GM19455 (cell line): Measurements from ENCODE around the gene VSTM4.

Experiments
- ATAC-seq: cut with Tn5 transposase; IDR thresholded peaks from one replicate; pipeline ENCODE4 v1.9.1; 2021; ENCODE audit not compliant: unreplicated experiment

Gene VSTM4

DNA sequence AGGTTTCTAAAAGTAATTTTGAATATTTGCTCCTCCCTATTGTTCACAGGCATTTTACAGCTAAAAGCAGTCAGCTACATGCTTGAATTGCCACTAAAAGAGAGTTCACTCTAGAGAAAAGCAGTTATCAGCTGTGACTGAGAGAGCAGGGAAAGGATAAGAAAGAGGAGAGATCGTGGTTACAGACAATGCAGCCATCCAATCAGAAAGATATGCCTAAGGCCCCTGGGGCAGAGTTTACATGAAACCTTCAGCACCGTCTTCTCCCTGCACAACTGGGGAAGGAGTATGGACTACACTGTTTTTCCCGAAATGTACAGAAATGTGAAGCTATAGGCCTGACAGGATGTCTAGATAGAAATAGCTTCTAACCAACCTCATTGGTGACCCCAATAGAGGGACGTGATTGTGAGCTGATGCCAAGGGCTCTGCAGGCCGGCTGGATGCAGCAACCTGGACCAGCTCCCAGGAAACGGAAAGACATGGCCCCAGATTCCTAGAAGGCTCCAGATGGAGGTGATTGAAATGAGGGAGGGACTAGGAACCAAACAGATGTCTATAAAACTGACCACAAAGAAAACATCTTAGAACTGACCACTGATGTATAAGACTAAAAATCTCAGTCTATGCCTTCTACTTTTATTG, 3.2 kb upstream of the VSTM4 start:
- no peak for ATAC-seq

GRCh38 chr10:49117376-49118070, 2.2 kb upstream of the VSTM4 start:
- ATAC-seq, result no peak

DNA sequence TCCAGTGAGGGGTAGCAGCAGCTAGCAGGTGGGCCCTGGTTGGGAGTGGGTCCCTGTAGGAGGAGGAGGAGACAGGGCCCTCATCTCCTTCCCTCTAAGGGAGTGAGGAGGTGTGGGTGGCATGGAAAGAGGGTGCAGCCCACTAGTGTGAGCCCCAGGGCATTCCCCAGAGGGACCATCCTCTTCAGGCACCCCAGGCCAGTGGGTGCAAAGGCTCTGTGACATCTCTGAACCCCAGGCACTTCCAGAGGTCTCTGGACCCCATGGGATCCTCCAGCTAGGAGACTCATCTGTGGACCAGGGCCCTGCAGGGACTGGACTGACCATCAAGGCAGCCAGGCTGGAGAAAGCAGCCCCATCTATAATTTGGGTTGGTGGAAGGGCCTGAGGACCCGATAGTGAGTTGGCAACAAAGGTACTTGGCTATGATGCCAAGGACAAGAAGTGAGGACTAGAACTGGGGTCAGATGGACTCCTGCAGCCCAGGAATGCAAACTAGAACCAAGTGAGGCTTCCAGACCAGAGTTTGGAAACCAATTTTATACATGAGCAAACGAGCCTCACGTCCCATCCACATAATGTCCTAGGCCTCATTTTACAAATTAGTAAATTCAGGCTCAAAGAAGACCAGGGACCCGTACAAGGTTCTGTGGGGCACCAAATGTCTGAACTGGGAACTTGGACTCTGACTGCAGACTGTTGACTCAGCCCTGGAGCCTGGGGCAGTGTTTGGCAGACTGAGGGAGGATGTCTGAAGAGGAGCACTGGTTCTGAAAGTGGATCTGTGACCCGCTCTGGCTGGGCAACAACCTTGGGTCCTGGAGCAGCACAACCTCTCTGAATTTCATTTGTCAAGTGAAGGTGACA, 1.4 kb upstream of the VSTM4 start:
- no peak for ATAC-seq

DNA sequence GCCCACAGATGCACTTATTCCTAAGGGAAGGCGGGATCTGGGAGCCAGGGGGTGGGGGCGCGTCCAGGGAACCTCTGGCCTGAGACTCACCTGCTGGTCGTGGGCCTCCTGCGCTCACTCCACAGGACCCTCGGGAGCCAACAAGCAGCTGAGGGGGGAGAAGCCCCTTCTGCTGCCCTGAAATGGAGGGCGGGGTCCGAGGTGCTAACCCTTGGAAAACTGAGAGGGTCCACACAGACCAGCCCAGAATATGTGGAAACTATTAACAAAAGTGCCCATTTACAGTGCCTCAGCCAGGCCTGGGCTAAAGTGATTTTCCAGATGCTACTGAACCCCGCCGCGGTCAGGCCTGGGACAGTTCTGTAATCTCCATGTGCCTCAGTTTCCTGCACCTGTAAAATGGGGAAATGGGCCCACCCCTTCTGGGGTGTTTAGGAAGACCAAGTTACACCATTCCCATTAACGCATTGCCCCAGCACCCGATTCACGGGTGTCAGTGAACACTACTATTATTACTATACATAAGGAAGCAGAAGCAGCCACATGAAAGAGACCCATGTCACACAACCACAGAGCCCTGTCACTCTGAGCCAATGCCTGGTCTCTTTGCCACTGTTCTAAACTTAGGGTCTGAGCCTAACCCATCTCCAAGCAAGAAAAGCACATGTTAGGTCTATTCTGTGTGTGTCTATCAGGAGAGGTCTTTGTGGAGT, 630 bp upstream of the VSTM4 start:
- no peak for ATAC-seq

DNA sequence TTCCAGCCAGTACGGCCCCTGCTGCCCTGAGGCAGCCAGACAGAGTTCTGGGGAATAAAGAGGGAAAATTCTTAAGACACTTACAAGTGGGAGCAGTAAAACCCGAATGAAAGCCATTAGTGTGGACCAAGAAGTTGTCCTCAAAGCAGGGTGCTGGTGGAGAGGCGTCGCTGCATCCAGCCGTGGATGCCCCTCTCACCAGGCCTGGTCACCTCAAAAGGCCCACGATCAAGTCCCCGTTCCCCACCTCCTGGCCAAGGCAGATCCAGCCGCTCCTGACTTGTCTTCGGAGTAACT, 656 bp downstream of the VSTM4 start:
- no peak for ATAC-seq

DNA sequence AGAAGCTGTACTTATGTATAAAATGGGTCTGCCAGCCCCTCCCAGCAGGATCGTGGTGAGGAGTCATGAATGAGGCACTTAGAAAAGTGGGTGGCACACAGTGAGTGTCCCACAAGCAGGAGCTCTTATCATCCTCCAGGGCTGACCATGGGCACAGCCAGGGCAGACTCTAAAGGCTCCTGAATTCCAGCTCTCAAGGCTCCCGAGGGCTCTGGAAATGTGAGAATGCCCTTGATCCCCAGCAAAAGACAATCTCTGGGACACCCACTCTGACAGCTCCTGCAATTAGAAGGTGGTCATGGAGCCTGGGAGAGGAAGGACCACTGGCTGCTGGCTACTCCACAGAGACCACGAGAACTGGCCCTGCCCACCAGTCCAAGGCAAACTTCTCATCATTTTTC, 1.6 kb downstream of the VSTM4 start:
- no peak for ATAC-seq

DNA sequence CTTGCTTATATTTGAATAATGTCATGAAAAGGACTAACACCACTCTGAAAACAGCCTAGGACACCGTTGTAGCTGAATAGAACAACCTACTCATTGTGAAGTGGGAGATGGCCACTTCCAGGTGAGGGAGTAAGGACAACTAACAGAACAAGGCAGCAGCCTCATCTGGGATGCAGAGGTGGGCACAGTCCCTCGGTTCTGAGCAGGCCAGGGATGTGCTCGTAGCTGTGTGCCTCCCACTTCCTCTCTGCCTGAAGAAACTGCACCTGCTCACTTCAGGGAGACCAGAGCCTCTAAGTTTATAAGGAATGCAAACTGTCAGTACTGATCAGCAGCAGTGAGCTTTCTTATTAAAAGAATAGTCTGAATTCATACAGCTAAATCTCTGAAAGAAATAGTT, 2.5 kb downstream of the VSTM4 start:
- ATAC-seq, result no peak

- no peak for ATAC-seq
Observed at GRCh38 chr10:49112098-49112497, 3.2 kb downstream of the VSTM4 start.

GRCh38 chr10:49111320-49111698, 4.0 kb downstream of the VSTM4 start:
- no peak for ATAC-seq

GRCh38 chr10:49110684-49111319, 4.5 kb downstream of the VSTM4 start:
- no peak for ATAC-seq

DNA sequence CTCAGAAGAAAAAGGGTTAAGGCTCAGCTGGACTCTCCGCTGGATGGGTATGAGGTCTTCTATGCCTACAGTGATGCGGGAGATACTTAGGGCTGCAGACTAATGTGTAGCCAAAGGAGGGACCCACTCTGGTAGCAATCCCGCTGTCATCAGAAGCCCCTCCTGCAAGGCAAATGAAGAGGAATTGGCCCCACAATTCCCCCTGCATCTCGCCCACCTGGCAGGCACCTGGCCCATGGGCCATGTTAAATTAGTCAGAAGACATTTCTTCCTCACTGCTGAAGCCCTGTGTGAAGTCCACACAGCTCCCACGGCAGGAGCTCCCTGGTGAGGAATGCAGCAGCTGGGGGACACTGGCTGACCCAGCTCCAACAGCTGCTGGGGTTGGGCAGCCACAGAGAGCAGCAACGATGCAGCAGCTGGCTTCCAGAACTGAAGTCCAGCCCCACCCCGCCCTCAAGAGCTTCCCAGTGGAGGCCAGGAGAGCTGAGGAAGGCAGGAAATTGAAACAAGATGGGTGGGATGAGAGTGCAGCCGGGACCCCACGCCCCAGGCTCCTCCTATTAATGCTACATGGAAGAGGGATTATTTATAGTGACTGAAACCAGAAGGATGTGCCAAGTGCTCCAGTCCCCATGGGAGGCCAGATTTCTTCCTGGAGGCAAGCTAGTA, 5.5 kb downstream of the VSTM4 start:
- no peak for ATAC-seq

GRCh38 chr10:49108656-49109055, 6.7 kb downstream of the VSTM4 start:
- no peak for ATAC-seq

- no peak for ATAC-seq
Observed at GRCh38 chr10:49107887-49108267, 7.4 kb downstream of the VSTM4 start.

DNA sequence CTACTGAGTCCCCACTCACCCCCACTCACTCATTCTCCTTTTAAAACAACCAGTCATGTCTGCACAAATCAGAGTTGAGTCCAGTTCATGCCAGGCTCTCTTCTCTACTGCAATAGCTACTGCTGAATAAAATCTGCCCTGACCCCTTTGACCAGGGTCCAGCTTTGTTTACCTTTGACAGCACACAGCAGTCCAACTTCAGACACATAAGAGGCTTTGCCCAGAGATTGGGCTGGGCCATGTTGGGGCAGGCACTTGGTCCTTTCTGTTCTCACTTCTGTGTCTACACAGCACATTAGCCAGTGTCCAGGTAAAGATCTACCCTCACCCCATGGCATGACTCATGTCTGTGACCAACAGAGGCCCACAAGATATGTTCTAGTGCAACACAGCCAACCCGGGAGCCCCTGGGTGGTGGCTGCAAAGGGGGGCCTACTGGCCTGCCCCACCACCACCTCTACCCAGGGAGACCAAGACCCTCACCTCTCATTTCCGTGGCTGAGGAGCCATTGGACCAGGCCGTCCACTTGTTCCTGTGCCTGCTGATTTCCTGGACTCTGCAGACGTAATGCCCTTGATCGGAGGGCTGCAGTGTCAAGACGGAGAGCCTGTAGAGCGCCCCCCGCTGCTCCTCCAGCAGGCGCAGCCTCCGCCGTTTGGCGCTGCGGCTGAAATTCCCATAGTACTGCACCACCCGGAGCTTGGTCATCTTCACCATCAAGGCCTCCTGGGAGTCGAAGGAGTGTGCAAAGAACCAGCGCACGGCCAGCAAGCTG, 8.0 kb downstream of the VSTM4 start:
- ATAC-seq, result no peak

- ATAC-seq, result no peak
Observed at GRCh38 chr10:49106451-49106850, 8.9 kb downstream of the VSTM4 start.

- ATAC-seq, result no peak
Observed at GRCh38 chr10:49105076-49105475, 10.2 kb downstream of the VSTM4 start.

- ATAC-seq, result no peak
Observed at GRCh38 chr10:49104323-49104722, 11.0 kb downstream of the VSTM4 start.

DNA sequence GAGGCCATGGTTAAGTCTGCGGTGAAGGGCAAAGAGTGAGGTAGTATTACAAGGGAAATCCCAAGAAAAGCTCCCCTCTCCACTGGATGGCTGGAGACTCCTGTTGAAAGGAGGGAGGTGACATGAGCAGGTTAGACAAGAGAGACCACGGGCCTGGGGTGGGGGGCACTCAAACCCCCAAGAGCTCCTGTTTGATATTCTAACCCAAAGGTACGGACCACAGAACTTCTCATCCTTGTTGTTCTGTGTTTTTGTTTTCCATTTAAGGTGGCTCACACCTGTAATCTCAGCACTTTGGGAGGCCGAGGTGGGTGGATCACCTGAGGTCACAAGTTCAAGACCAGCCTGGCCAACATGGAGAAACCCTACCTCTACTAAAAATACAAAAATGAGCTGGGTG, 11.6 kb downstream of the VSTM4 start:
- no peak for ATAC-seq

GRCh38 chr10:49099046-49099445, 16.3 kb downstream of the VSTM4 start:
- ATAC-seq, result no peak

DNA sequence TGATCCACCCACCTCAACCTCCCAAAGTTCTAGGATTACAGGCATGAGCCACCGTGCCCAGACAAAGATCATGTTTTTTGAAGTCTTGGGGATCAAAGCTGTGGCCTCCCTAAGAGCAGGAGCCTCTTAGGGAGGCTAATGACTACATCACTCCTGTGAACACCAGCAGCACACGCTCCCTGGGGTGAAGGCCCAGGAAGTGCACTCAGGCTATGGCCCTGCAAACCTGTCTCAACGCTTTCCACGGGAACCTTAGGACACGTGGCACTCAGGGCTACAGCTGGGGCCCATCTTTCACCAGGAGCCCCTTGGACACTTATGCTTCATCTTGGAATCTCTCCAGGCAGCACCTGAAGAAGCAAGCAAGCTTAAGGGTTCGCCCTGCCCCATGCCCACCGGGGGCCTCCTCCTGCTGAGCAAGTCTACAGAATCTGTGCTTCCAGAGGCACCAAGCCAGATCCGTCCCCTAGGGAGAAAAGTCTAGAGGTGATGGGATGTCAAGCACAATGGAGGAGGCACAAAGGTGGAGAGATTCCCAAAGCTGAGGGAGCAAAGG, 18.4 kb downstream of the VSTM4 start:
- ATAC-seq, result no peak
